IPS-15b (cell line): ENCODE data around the gene KLRF1.

Experiments
- H3K27me3 ChIP-seq: one replicate; pipeline ENCODE4 v1.6.1; 2013; ENCODE audit warnings: low read length; ENCODE audit not compliant: control insufficient read depth, insufficient read depth
- H3K36me3 ChIP-seq: one replicate; pipeline ENCODE4 v1.6.1; 2013; ENCODE audit warnings: low read length; ENCODE audit not compliant: control insufficient read depth, insufficient read depth
- H3K4me1 ChIP-seq: one replicate; pipeline ENCODE4 v1.6.1; 2013; ENCODE audit warnings: mild to moderate bottlenecking, low read length; ENCODE audit not compliant: control insufficient read depth, insufficient read depth
- H3K4me3 ChIP-seq: one replicate; pipeline ENCODE4 v1.5.1; 2013; ENCODE audit warnings: low read depth, low read length
- H3K9ac ChIP-seq: one replicate; pipeline ENCODE4 v1.6.1; 2013; ENCODE audit warnings: low read depth, mild to moderate bottlenecking, low read length
- H3K9me3 ChIP-seq: one replicate; pipeline ENCODE4 v1.6.1; 2013; ENCODE audit warnings: mild to moderate bottlenecking, low read length; ENCODE audit not compliant: control insufficient read depth, insufficient read depth

The KLRF1 gene

GRCh38 chr12:9827209-9827888, at the start of gene KLRF1:
TSS of gene KLRF1 (plus strand) at chr12:9827481. CDS start at chr12:9827545, 64 bp downstream.
- Histone ChIP-seq H3K4me1 (no peaks in the 10 kb centered on the region), H3K9ac (no peak within 1 kb of the TSS), H3K4me3 (no peak within 1 kb of the TSS), H3K27me3 (no peaks in the 10 kb centered on the region), H3K36me3 (no peaks in the 10 kb centered on the region), H3K9me3 (no peaks in the 10 kb centered on the region)

- Histone ChIP-seq H3K4me1 (peaks cover 7% of the 10 kb centered on the region), H3K27me3 (no peaks in the 10 kb centered on the region), H3K4me3 (no peak overlapping the region), H3K9ac (no peak overlapping the region), H3K36me3 (no peaks in the 10 kb centered on the region), H3K9me3 (no peaks in the 10 kb centered on the region)
Measured at GRCh38 chr12:9779209-9779608, 48.1 kb upstream of the KLRF1 start.

- H3K9ac ChIP-seq = no peak overlapping the region
- H3K27me3 ChIP-seq = no peaks in the 10 kb centered on the region
- no peak overlapping the region for H3K4me3 ChIP-seq
- H3K4me1 ChIP-seq = peaks cover 21% of the 10 kb centered on the region
- H3K9me3 ChIP-seq = no peaks in the 10 kb centered on the region
- H3K36me3 ChIP-seq = no peaks in the 10 kb centered on the region
Measured at GRCh38 chr12:9781360-9781759, 45.9 kb upstream of the KLRF1 start.

- no peaks in the 10 kb centered on the region for H3K36me3 ChIP-seq
- H3K27me3 ChIP-seq = no peaks in the 10 kb centered on the region
- H3K9me3 ChIP-seq = no peaks in the 10 kb centered on the region
- peaks cover 27% of the 10 kb centered on the region for H3K4me1 ChIP-seq
- H3K4me3 ChIP-seq = no peak overlapping the region
- no peak overlapping the region for H3K9ac ChIP-seq
Measured at GRCh38 chr12:9782547-9783382, 44.5 kb upstream of the KLRF1 start.

- H3K9ac ChIP-seq = no peak overlapping the region
- H3K27me3 ChIP-seq = no peaks in the 10 kb centered on the region
- no peaks in the 10 kb centered on the region for H3K9me3 ChIP-seq
- H3K4me1 ChIP-seq = peaks cover 27% of the 10 kb centered on the region
- no peaks in the 10 kb centered on the region for H3K36me3 ChIP-seq
- no peak overlapping the region for H3K4me3 ChIP-seq
Measured at GRCh38 chr12:9784326-9784725, 43.0 kb upstream of the KLRF1 start.

GRCh38 chr12:9784816-9785215, 42.5 kb upstream of the KLRF1 start:
- no peak overlapping the region for H3K9ac ChIP-seq
- no peaks in the 10 kb centered on the region for H3K27me3 ChIP-seq
- peaks cover 27% of the 10 kb centered on the region for H3K4me1 ChIP-seq
- no peaks in the 10 kb centered on the region for H3K36me3 ChIP-seq
- H3K9me3 ChIP-seq = no peaks in the 10 kb centered on the region
- H3K4me3 ChIP-seq = no peak overlapping the region

- Histone ChIP-seq H3K27me3 (no peaks in the 10 kb centered on the region), H3K4me3 (no peak overlapping the region), H3K9ac (no peak overlapping the region), H3K36me3 (no peaks in the 10 kb centered on the region), H3K9me3 (no peaks in the 10 kb centered on the region), H3K4me1 (peaks cover 27% of the 10 kb centered on the region)
Measured at GRCh38 chr12:9786726-9787717, 40.3 kb upstream of the KLRF1 start.

- Histone ChIP-seq H3K4me3 (no peak overlapping the region), H3K4me1 (peaks cover 8% of the 10 kb centered on the region), H3K27me3 (no peaks in the 10 kb centered on the region), H3K9me3 (no peaks in the 10 kb centered on the region), H3K36me3 (no peaks in the 10 kb centered on the region), H3K9ac (no peak overlapping the region)
Measured at GRCh38 chr12:9792185-9792900, 34.9 kb upstream of the KLRF1 start.

- H3K4me1 ChIP-seq = peaks cover 8% of the 10 kb centered on the region
- H3K9ac ChIP-seq = no peak overlapping the region
- no peaks in the 10 kb centered on the region for H3K36me3 ChIP-seq
- H3K9me3 ChIP-seq = no peaks in the 10 kb centered on the region
- no peaks in the 10 kb centered on the region for H3K27me3 ChIP-seq
- no peak overlapping the region for H3K4me3 ChIP-seq
Measured at GRCh38 chr12:9792961-9793617, 34.2 kb upstream of the KLRF1 start.

GRCh38 chr12:9793779-9794395, 33.4 kb upstream of the KLRF1 start:
- H3K27me3 ChIP-seq = no peaks in the 10 kb centered on the region
- H3K4me3 ChIP-seq = no peak overlapping the region
- H3K9ac ChIP-seq = no peak overlapping the region
- peaks cover 8% of the 10 kb centered on the region for H3K4me1 ChIP-seq
- H3K9me3 ChIP-seq = no peaks in the 10 kb centered on the region
- no peaks in the 10 kb centered on the region for H3K36me3 ChIP-seq
